ENCODE measurements around the gene KAZALD1. TPM values are rescaled to one million over a fixed set of nuclear protein-coding genes. Genes with fewer than 3 reads are reported as not detected.

KAZALD1 gene
- total RNA-seq, 6 experiments from 2014 or later = 14.5 to 21.1 (median 19.9) TPM

DNA sequence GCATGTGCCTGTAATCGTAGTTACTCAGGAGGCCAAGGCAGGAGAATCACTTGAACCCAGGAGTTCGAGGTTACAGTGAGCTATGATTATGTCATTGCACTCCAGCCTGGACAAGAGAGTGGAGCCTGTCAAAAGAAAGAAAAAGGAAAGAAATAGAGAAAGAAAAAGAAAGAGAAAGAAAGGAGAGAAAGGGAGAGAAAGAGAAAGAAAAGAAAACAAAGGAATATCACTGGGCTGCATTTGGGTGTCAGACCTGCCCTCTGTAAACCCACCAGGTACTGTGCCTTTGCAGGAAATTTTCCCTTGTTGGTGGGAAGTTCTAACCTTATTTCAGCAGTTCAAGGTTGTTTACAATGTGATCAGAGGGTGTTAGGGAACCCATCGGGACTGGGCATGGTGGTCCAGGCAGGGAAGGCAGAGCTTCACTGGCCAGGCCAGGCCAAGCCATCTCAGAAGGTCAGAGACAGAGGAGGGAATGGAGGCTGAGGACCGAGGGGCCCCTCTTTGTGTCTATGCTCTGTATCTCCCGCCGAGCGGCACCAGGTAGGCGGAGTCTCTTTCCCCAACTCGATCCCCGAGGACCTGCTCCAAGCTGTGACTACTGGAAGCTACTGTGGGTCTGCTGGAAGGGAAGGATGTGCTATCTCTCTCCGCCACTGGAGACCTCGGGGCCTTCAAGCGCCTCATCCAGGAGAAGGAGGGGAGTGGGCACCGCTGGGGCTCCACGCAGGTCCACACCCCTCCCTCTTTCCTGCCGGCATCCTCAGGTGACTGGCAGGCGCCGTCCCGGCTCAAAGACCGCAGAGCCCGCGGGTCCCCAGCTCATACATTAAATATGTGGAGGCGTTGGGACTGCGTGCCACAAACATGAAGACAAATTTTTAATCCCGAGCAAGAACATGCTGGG is 15.2 kb upstream of the KAZALD1 start:
- H3K27ac Mint-ChIP-seq = peak overlapping the region; percentile 69; the same call in 1 of the 2 replicates
- DNase-seq = peak; percentile 18
- peaks cover 15% of the 10 kb centered on the region for H3K27me3 Mint-ChIP-seq (ENCODE audit: insufficient read depth)
- TF ChIP-seq, protein P1, sequence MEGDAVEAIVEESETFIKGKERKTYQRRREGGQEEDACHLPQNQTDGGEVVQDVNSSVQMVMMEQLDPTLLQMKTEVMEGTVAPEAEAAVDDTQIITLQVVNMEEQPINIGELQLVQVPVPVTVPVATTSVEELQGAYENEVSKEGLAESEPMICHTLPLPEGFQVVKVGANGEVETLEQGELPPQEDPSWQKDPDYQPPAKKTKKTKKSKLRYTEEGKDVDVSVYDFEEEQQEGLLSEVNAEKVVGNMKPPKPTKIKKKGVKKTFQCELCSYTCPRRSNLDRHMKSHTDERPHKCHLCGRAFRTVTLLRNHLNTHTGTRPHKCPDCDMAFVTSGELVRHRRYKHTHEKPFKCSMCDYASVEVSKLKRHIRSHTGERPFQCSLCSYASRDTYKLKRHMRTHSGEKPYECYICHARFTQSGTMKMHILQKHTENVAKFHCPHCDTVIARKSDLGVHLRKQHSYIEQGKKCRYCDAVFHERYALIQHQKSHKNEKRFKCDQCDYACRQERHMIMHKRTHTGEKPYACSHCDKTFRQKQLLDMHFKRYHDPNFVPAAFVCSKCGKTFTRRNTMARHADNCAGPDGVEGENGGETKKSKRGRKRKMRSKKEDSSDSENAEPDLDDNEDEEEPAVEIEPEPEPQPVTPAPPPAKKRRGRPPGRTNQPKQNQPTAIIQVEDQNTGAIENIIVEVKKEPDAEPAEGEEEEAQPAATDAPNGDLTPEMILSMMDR (IDR thresholded peaks at IDR 0.05) = no peak; the same call in 1 of the 2 replicates
- peaks cover 57% of the 10 kb centered on the region for H3K4me1 Mint-ChIP-seq (ENCODE audit: low read depth)
- no peaks in the 10 kb centered on the region for H3K9me3 Mint-ChIP-seq
- H3K36me3 Mint-ChIP-seq (ENCODE audit: low read depth) = no peaks in the 10 kb centered on the region; the same call in none of the 2 replicates
- peak overlapping the region; percentile 78 for H3K4me3 Mint-ChIP-seq

DNA sequence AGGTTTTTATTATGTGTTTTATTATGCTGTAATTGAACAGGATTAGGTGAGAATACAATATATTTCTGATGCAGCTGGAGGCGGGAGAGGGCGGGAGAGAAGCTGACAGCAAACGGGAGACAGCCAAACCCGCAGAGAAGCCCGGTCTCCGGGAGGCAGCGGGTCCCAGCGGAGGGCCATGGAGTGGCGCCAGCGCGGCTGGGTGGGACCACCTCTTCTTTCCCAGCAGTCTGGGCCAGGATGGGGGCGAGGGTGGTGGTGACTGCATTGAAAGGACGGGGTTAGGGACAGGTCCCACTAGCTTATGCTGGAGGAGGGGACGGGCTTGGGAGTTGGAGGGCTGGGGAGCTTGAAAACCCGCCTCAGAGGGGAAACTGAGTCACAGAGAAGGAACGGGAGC is 14.5 kb upstream of the KAZALD1 start:
- peaks cover 15% of the 10 kb centered on the region for H3K27me3 Mint-ChIP-seq (ENCODE audit: insufficient read depth)
- no peak for DNase-seq
- no peaks in the 10 kb centered on the region; the same call in none of the 2 replicates for H3K36me3 Mint-ChIP-seq (ENCODE audit: low read depth)
- peak overlapping the region; percentile 78 for H3K4me3 Mint-ChIP-seq
- peaks cover 57% of the 10 kb centered on the region for H3K4me1 Mint-ChIP-seq (ENCODE audit: low read depth)
- no peaks in the 10 kb centered on the region for H3K9me3 Mint-ChIP-seq
- H3K27ac Mint-ChIP-seq = peak overlapping the region; percentile 69; the same call in 1 of the 2 replicates
- TF ChIP-seq, protein P1 (IDR thresholded peaks at IDR 0.05) = no peak

DNA sequence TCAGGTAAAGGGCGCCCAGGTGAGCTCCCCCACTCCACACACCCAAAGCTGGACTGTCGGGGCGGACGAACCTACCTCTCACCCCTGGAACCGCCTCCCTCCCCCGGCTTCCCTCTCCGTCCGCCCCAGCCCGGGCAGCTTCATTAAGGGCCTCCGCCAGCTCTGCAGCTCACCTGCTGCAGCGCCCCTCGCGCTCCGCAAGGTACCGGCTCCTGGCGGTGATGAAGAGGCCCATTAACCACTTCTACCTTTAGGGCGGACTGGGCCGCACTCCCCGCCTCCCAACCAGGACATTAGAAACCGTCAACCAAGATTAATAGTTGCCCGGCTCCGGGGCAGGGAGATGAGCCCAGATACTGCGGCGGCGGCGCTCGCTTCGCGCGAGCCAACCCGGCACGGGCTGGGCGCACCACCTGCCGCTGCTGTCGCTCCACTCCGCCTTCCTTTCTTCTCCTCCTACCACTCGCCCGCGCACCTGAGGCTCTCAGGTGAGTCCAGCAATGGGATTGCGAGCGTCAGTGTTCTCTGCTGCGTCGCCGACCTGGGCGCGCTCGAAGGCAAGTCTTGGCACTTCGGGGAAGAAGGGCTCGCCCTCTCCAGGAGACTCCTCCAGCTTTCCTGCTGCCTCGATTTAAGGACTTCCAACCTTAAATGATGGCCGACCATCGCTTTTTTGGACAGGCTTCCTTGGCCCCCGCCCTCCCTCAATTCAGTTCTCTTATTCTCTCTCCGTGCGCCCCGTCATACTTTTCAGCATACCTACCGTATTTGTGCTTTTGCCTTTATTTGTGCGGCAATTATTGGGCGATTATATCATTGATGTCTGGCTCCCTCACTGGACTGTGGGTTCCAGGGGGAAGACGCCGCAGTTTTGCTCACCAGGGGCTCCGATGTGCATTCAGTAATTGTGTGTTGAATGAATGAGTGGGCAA is 13.6 kb upstream of the KAZALD1 start:
- Mint-ChIP-seq H3K4me1 (ENCODE audit: low read depth) (peaks cover 57% of the 10 kb centered on the region), H3K4me3 (no peak overlapping the region), H3K36me3 (ENCODE audit: low read depth) (no peaks in the 10 kb centered on the region; the same call in 1 of the 2 replicates), H3K27me3 (ENCODE audit: insufficient read depth) (peaks cover 15% of the 10 kb centered on the region), H3K9me3 (no peaks in the 10 kb centered on the region), H3K27ac (no peak overlapping the region)
- DNase-seq = no peak
- TF ChIP-seq, protein P1 (IDR thresholded peaks at IDR 0.05) = no peak

DNA sequence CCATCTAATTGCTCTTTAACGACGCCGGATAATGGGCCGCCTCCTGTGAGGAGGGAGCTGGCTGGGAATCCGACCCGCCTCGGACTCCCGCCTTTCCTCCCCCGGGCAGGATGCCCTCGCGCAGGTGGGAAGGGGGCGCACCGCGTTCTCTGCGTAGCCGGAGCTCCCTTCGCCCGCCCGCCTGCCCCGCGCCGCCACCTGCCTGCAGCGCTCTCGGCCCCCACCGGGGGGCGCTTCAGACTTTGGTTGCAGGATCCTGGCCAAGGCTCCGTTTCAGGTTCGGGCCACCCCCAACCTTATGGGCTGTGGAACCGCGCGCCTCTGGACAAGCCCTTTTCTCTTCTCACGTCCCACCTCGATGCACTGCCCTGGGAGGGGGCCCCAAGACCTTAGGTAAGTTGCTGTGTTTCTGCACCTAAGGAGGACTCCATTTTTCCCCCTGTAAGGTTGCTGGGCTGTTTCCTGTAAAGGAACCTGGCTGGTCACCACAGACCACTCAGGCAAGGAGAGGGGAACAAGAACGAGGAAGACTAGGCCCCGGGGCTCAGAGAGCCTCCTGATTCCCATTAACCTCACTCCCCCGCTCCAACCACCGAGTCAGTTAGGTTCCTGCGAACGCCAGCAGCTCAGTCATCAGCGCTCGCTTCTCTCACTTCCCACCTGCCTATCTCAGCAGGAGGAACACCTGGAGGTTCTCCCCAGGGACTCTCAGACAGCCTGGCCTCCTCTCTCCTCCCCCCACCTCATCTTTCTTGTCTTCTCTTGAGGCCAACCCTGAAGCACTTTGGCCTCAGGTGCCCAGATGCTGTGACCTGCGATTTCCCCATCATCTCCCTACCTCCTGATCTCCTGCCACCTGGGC is 11.3 kb upstream of the KAZALD1 start:
- H3K9me3 Mint-ChIP-seq = no peaks in the 10 kb centered on the region
- no peaks in the 10 kb centered on the region; the same call in 1 of the 2 replicates for H3K36me3 Mint-ChIP-seq (ENCODE audit: low read depth)
- peak overlapping the region; percentile 70 for H3K4me3 Mint-ChIP-seq
- peaks cover 61% of the 10 kb centered on the region for H3K4me1 Mint-ChIP-seq (ENCODE audit: low read depth)
- peaks cover 18% of the 10 kb centered on the region for H3K27me3 Mint-ChIP-seq (ENCODE audit: insufficient read depth)
- TF ChIP-seq, protein P1 (IDR thresholded peaks at IDR 0.05) = peak; percentile 95
- no peak overlapping the region for H3K27ac Mint-ChIP-seq
- peak; percentile 30 for DNase-seq
